Choroid plexus epithelial cell (primary cell): ENCODE data around the gene UAP1.
A peak's percentile ranks its signal among the peaks of the same experiment; 100 is the strongest.

Experiments
- DNase-seq: peaks from one replicate; pipeline ENCODE4 v3.0.0-alpha.2; 2010; ENCODE audit warnings: low read depth
- H3K4me3 ChIP-seq: 2 replicates; pipeline ENCODE4 v1.5.1; 2011; ENCODE audit warnings: low read depth, mild to moderate bottlenecking, control low read depth, low read length, moderate library complexity
- TF ChIP-seq, protein P1 (sequence below): conservative IDR thresholded peaks from 2 replicates; pipeline ENCODE4 v1.5.1; 2011; ENCODE audit warnings: low read depth, mild to moderate bottlenecking, control low read depth, inconsistent platforms, low read length, moderate library complexity

UAP1 gene

DNA sequence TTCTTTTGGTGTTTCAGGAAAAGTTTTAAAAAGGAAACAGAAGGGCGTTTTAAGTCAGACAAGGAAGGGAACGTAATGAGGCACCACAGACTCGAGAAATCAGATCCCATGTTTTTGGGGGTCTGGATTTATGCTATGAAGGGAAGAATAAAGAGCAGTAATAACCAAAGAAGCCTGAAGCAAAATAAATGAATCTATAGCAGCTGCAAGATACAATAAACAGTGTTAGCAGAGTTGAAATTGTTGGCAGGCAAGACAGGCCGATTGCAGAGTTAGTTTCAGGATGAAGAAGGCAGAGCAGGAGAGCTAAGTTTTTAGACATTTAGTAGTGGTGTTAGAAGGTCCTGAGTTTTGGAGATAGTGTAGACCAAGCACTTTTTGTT, 71.2 kb downstream of the UAP1 start:
- peak; percentile 67 for DNase-seq
- peak overlapping the region; percentile 59 for H3K4me3 ChIP-seq
- TF ChIP-seq, protein P1, sequence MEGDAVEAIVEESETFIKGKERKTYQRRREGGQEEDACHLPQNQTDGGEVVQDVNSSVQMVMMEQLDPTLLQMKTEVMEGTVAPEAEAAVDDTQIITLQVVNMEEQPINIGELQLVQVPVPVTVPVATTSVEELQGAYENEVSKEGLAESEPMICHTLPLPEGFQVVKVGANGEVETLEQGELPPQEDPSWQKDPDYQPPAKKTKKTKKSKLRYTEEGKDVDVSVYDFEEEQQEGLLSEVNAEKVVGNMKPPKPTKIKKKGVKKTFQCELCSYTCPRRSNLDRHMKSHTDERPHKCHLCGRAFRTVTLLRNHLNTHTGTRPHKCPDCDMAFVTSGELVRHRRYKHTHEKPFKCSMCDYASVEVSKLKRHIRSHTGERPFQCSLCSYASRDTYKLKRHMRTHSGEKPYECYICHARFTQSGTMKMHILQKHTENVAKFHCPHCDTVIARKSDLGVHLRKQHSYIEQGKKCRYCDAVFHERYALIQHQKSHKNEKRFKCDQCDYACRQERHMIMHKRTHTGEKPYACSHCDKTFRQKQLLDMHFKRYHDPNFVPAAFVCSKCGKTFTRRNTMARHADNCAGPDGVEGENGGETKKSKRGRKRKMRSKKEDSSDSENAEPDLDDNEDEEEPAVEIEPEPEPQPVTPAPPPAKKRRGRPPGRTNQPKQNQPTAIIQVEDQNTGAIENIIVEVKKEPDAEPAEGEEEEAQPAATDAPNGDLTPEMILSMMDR, result no peak

DNA sequence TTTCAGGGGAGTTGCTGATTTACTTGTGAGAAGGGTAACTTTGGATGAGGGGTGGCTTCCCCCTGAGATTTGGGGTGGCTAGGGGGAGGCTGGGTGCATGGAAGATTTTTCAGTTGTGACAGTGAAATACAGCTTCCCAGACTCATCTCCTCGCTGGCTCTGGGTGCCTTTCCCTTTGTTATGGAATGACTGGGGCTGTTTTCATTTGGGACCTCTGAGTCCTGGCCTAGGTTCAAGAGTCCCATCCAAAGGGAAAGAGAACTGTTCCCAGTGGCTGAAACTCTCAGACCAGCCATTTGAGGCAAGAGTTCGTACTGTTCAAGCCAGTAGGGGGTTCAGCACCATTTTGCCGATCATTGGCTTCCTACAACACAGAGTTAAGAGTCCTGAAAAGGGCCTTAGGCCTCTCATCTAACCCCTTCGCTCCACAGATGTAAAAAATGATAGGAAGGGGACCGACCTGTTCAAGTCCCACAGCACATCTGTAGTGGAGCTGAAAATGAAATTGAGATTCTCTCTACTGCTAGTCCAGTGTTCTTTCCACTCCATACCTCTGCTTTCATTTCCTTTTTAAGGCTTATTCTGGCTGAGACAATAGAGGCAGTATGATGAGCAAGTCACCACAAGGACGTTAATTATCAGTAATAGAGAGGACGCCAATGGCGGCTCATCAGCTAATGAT, 71.7 kb downstream of the UAP1 start:
- DNase-seq, result peak; percentile 66
- TF ChIP-seq, protein P1, result peak; percentile 51
- H3K4me3 ChIP-seq, result peak overlapping the region; percentile 59

DNA sequence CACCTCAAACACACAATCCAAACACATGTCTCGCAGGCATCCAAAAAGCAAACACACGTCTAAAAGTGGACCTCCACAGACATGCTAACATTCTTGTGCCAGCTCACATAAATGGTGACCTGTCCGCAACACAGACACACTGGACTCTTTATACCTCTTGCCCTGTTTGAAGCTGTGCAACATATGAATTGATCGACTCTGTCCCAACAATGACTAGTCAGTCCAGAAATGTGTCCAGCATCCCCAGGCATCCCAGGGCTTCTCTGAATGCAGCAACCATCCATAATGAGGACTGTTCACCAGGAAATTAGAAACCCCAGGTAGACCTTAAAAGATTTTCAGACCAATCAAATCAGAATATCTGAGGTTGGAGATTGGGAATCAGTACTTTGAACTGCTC, 73.9 kb downstream of the UAP1 start:
- TF ChIP-seq, protein P1, result no peak
- DNase-seq, result no peak
- no peak overlapping the region for H3K4me3 ChIP-seq

DNA sequence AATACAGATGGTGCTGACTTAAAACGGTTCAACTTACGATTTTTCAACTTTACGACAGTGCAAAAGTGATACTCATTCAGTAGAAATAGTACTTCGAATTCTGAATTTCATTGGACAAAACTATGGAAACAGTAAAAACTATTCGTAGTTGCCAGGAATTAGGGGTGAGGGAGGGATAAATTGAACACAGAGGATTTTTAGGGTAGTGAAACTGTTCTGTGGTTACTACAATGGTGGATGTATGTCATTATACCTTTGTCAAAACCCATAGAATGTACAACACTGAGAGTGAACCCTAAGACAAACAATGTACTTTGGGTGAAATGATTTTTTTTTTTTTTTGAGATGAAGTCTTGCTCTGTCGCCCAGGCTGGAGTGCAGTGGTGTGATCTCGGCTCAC, 78.2 kb downstream of the UAP1 start:
- TF ChIP-seq, protein P1, result no peak
- H3K4me3 ChIP-seq, result no peak overlapping the region
- DNase-seq, result no peak

DNA sequence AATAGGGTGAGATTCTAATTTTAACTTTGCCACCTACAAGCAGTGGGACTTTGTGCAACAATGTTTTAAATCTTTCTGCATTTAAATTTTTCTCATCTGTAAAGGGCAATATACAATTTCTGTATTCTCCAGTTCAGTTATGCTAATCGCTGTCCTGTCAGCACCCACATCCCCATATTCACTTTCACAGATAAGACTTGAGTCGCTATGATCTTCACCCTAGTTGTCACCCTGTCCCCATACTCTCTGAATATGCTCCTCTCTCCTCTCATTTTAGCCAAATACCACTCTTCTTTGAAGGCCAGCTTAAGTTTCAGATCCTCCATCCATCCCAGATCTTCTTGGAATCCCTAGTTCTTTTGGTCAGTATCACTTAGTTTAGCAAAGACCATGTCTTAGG, 79.6 kb downstream of the UAP1 start:
- TF ChIP-seq, protein P1, result no peak
- no peak overlapping the region for H3K4me3 ChIP-seq
- DNase-seq, result no peak

DNA sequence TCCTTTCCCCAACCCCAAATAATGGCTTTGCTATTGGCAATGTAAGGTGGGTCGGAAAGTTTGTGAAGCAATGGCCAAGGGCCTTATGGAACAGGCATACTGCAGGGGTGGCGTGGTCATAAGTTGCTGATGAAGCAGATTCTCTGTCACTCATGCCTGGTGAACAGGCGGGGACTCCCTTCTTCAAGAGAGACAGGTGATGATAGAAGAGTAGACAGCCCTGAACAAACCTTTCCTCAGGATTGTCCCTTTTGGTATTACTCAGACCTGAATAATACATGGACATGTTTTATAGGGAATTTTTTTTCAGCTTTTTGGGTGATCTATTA, 83.4 kb downstream of the UAP1 start:
- no peak for DNase-seq
- H3K4me3 ChIP-seq, result no peak overlapping the region
- TF ChIP-seq, protein P1, result no peak

DNA sequence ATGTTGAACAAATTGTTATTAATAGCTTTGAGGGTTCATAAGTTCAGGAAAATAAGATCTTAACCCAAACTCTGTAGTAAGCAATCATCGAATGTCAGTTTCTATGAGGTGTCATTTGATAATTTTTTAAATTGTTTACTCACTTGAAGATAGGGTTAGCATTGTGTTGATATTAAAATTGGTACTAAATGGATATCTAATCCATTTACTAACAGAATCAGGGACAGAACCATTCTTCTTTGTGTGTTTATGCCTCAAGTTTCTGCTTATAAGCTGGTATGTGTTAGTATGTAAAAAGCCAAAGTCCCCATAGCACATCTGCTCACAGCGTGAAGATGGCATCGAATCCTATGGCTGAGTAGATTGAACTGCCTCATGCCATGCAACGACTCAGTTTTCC, 84.1 kb downstream of the UAP1 start:
- no peak overlapping the region for H3K4me3 ChIP-seq
- no peak for DNase-seq
- TF ChIP-seq, protein P1, result no peak
